Progenitor cell of endocrine pancreas (in vitro differentiated cells): ENCODE measurements around the gene SCN2A. TPM values are rescaled to one million over a fixed set of nuclear protein-coding genes. Genes with fewer than 3 reads are reported as not detected.
A peak's percentile ranks its signal among the peaks of the same experiment; 100 is the strongest.

Source experiments
- DNase-seq: peaks from one replicate; pipeline ENCODE4 v3.0.0; 2021; ENCODE audit warnings: low spot score; ENCODE audit not compliant: unreplicated experiment
- H3K27ac Mint-ChIP-seq: 2 replicates; pipeline ENCODE4 v1.8.0; 2021; ENCODE audit warnings: mild to moderate bottlenecking, moderate library complexity, mixed read lengths
- H3K27me3 Mint-ChIP-seq: 2 replicates; pipeline ENCODE4 v1.8.0; 2021; ENCODE audit warnings: mixed read lengths
- H3K36me3 Mint-ChIP-seq: 2 replicates; pipeline ENCODE4 v1.8.0; 2022; ENCODE audit warnings: mixed read lengths; ENCODE audit not compliant: insufficient read depth
- H3K4me1 Mint-ChIP-seq: 2 replicates; pipeline ENCODE4 v1.8.0; 2021; ENCODE audit warnings: low read depth, mixed read lengths
- H3K4me3 Mint-ChIP-seq: 2 replicates; pipeline ENCODE4 v1.8.0; 2021; ENCODE audit warnings: low read depth, mild to moderate bottlenecking, moderate library complexity, mixed read lengths
- H3K9me3 Mint-ChIP-seq: 2 replicates; pipeline ENCODE4 v1.8.0; 2021; ENCODE audit warnings: low read depth, mixed read lengths
- total RNA-seq: library from RNA; stranded (reverse); gene quantifications from 2 replicates; pipeline ENCODE4 v1.2.1, GENCODE V29; 2021
- TF ChIP-seq, protein P1 (sequence below): fragments of 200-600 bp; sonication (generic); IDR thresholded peaks from one replicate; pipeline ENCODE4 v1.5.0; 2021; ENCODE audit warnings: antibody characterized with exemption, mild to moderate bottlenecking; ENCODE audit not compliant: unreplicated experiment

Gene SCN2A
- total RNA-seq, 1 donor from 2014 or later, result 0.86 TPM

DNA sequence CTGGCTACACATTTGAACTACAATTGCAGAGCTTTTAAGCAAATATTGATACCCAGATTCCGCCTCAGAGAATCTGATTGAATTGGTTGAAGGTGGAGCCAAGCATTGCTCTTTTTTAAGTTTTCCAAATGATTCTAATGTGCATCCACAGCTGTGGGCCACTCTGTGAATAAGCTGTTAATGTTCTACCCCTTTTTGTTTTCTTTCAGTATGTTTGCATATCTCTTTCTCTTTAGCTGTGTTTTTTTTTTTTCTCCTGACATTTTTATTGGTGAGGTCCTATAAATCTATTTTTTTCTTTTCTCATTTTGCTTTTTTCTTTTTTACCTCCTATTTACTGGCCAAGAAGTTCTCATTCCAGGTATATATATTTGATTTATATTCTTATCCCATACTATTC lies 41.9 kb upstream of the SCN2A start:
- no peak for DNase-seq
- Mint-ChIP-seq H3K4me3 (no peak overlapping the region), H3K9me3 (no peaks in the 10 kb centered on the region), H3K4me1 (peaks cover 17% of the 10 kb centered on the region), H3K27me3 (no peaks in the 10 kb centered on the region), H3K36me3 (no peaks in the 10 kb centered on the region), H3K27ac (peak overlapping the region; percentile 78)
- TF ChIP-seq, protein P1, sequence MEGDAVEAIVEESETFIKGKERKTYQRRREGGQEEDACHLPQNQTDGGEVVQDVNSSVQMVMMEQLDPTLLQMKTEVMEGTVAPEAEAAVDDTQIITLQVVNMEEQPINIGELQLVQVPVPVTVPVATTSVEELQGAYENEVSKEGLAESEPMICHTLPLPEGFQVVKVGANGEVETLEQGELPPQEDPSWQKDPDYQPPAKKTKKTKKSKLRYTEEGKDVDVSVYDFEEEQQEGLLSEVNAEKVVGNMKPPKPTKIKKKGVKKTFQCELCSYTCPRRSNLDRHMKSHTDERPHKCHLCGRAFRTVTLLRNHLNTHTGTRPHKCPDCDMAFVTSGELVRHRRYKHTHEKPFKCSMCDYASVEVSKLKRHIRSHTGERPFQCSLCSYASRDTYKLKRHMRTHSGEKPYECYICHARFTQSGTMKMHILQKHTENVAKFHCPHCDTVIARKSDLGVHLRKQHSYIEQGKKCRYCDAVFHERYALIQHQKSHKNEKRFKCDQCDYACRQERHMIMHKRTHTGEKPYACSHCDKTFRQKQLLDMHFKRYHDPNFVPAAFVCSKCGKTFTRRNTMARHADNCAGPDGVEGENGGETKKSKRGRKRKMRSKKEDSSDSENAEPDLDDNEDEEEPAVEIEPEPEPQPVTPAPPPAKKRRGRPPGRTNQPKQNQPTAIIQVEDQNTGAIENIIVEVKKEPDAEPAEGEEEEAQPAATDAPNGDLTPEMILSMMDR, result no peak

GRCh38 chr2:165198181-165198580 lies 41.0 kb upstream of the SCN2A start:
- TF ChIP-seq, protein P1, result no peak
- Mint-ChIP-seq H3K4me1 (peaks cover 18% of the 10 kb centered on the region), H3K36me3 (no peaks in the 10 kb centered on the region), H3K27ac (no peak overlapping the region), H3K4me3 (no peak overlapping the region), H3K9me3 (no peaks in the 10 kb centered on the region), H3K27me3 (no peaks in the 10 kb centered on the region)
- no peak for DNase-seq

GRCh38 chr2:165202239-165202638 lies 37.0 kb upstream of the SCN2A start:
- no peak for DNase-seq
- Mint-ChIP-seq H3K27ac (no peak overlapping the region), H3K27me3 (no peaks in the 10 kb centered on the region), H3K4me1 (peaks cover 11% of the 10 kb centered on the region), H3K4me3 (peak overlapping the region; percentile 6), H3K36me3 (no peaks in the 10 kb centered on the region), H3K9me3 (peaks cover 4% of the 10 kb centered on the region)
- TF ChIP-seq, protein P1, result no peak

GRCh38 chr2:165203689-165204559 lies 35.3 kb upstream of the SCN2A start, which contains the start of gene SCN3A:
Gene SCN3A, minus strand, starts transcription at chr2:165204050. Its CDS starts 27,656 bp downstream, at chr2:165176394.
- H3K9me3 Mint-ChIP-seq, result peaks cover 4% of the 10 kb centered on the region
- no peaks in the 10 kb centered on the region for H3K36me3 Mint-ChIP-seq
- no peak for DNase-seq
- H3K27ac Mint-ChIP-seq, result no peak within 1 kb of the TSS
- H3K4me3 Mint-ChIP-seq, result peak within 1 kb of the TSS; percentile 62
- H3K4me1 Mint-ChIP-seq, result peaks cover 8% of the 10 kb centered on the region
- TF ChIP-seq, protein P1, result peak; percentile 80
- H3K27me3 Mint-ChIP-seq, result no peaks in the 10 kb centered on the region

DNA sequence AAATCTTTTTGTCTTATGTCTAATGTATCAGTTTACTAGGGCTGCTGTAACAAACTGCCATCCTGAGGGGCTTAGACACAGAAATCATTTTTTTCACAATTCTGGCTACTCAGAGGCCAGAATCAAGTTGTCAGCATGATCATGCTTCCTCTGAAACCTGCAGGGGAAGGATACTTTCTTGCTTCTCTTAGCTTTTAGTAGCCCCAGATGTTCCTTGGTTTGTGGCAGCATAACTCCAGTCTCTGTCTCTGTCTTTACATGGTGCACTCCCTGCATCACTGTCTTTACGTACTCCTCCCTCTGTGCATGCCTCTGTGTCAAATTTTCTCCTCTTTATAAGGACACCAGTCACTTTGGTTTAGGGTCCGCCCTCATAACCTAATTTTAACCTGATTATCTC lies 33.3 kb upstream of the SCN2A start:
- TF ChIP-seq, protein P1, result no peak
- Mint-ChIP-seq H3K9me3 (peaks cover 4% of the 10 kb centered on the region), H3K27me3 (no peaks in the 10 kb centered on the region), H3K27ac (no peak overlapping the region), H3K4me1 (peaks cover 8% of the 10 kb centered on the region), H3K36me3 (no peaks in the 10 kb centered on the region), H3K4me3 (no peak overlapping the region)
- no peak for DNase-seq
